ENCODE results near the gene OLIG3.

OLIG3 gene

DNA sequence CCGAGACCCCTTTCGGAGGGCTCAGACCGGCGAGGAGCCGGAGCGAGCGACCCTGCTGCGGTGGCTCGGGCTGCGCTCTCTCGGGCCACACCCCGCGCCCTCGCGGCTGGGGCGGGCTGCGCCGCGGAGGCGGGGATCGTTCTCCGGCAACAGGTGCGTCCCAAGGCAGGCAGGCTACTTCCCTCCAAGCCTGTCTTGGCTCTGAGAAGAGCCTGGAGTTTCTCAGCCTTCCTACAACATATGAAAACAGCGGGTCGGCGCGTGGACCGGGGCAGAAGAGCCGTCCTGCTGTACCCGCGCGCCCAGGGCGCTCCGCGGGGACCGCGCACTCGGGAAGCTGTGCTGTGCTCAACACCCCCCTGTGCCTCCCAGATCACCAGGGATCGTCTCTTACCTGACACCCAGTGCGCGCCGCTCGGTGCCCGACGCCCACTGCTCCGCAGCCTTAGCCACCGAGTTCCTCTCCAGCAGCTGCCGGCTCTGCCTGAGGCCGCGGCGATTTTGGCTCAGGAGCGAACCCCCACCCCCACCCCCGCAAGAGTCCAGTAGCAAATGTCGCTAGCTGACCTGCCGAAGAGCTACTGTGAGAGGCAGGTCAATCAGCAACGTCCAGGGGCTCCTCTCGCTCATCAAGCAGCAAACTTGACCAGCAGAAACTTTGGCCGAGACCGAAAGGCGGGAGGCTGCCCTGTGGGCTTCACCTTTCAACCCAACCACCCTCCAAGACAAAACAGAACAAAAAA lies 3.7 kb upstream of the OLIG3 start (continued):
- TF ChIP-seq ZBTB8A (tag by site-specific recombination; IDR thresholded peaks at IDR 0.05) (peak; percentile 61; the same call in 1 of the 2 replicates), KLF16 (tag by site-specific recombination; IDR thresholded peaks at IDR 0.05) (no peak), GFI1B (tag by site-specific recombination; IDR thresholded peaks at IDR 0.05) (no peak), ZNF544 (tag by site-specific recombination; IDR thresholded peaks at IDR 0.05) (no peak), ZNF777 (tag by site-specific recombination; IDR thresholded peaks at IDR 0.05; ENCODE audit: borderline replicate concordance) (peak; percentile 33; the same call in 1 of the 2 replicates), SCRT1 (tag by site-specific recombination; IDR thresholded peaks at IDR 0.05; ENCODE audit: borderline replicate concordance) (peak; percentile 80; the same call in 1 of the 2 replicates), ZNF776 (tag by site-specific recombination; IDR thresholded peaks at IDR 0.05; ENCODE audit: borderline replicate concordance) (no peak), ZSCAN16 (tag by site-specific recombination; IDR thresholded peaks at IDR 0.05) (no peak), ZIC2 (tag by site-specific recombination; IDR thresholded peaks at IDR 0.05) (peak; percentile 80), ZFHX2 (tag by site-specific recombination; conservative IDR thresholded peaks at IDR 0.05) (peak; percentile 65), ZNF274 (IDR thresholded peaks at IDR 0.05; ENCODE audit: low read length) (no peak), ZNF274 (tag by site-specific recombination; IDR thresholded peaks at IDR 0.05; ENCODE audit: borderline replicate concordance) (no peak), ZNF138 (tag by site-specific recombination; IDR thresholded peaks at IDR 0.05; ENCODE audit: borderline replicate concordance) (no peak), ZBTB17 (tag by site-specific recombination; IDR thresholded peaks at IDR 0.05) (peak; percentile 82; the same call in 1 of the 2 replicates), WT1 (tag by site-specific recombination; IDR thresholded peaks at IDR 0.05) (no peak), ZNF416 (tag by site-specific recombination; IDR thresholded peaks at IDR 0.05) (no peak), ZNF132 (tag by site-specific recombination; IDR thresholded peaks at IDR 0.05; ENCODE audit: borderline replicate concordance) (no peak), HOXC10 (CRISPR knock-in tag; IDR thresholded peaks at IDR 0.05) (0 out of 2 replicates have a peak, but pooled peaks have one; percentile 20), ZBTB20 (tag by site-specific recombination; IDR thresholded peaks at IDR 0.05) (no peak), ZNF423 (tag by site-specific recombination; IDR thresholded peaks at IDR 0.05) (no peak), ZBTB48 (tag by site-specific recombination; IDR thresholded peaks at IDR 0.05) (peak; percentile 83; the same call in 1 of the 2 replicates), ZNF600 (tag by site-specific recombination; IDR thresholded peaks at IDR 0.05) (0 out of 2 replicates have a peak, but pooled peaks have one; percentile 16), ZNF121 (tag by site-specific recombination; IDR thresholded peaks at IDR 0.05) (no peak), ZNF555 (tag by site-specific recombination; conservative IDR thresholded peaks at IDR 0.05) (no peak), ZXDB (tag by site-specific recombination; IDR thresholded peaks at IDR 0.05) (no peak), ZNF266 (tag by site-specific recombination; IDR thresholded peaks at IDR 0.05; ENCODE audit: low read depth) (no peak), GLI2 (tag by site-specific recombination; IDR thresholded peaks at IDR 0.05; ENCODE audit: borderline replicate concordance, low read depth) (no peak), ZNF335 (tag by site-specific recombination; conservative IDR thresholded peaks at IDR 0.05) (peak; percentile 32; the same call in 1 of the 2 replicates), ZNF114 (tag by site-specific recombination; IDR thresholded peaks at IDR 0.05) (no peak), TRIM28 (IDR thresholded peaks at IDR 0.05; ENCODE audit: borderline replicate concordance, low read length) (no peak)
- TF ChIP-seq, protein P1, sequence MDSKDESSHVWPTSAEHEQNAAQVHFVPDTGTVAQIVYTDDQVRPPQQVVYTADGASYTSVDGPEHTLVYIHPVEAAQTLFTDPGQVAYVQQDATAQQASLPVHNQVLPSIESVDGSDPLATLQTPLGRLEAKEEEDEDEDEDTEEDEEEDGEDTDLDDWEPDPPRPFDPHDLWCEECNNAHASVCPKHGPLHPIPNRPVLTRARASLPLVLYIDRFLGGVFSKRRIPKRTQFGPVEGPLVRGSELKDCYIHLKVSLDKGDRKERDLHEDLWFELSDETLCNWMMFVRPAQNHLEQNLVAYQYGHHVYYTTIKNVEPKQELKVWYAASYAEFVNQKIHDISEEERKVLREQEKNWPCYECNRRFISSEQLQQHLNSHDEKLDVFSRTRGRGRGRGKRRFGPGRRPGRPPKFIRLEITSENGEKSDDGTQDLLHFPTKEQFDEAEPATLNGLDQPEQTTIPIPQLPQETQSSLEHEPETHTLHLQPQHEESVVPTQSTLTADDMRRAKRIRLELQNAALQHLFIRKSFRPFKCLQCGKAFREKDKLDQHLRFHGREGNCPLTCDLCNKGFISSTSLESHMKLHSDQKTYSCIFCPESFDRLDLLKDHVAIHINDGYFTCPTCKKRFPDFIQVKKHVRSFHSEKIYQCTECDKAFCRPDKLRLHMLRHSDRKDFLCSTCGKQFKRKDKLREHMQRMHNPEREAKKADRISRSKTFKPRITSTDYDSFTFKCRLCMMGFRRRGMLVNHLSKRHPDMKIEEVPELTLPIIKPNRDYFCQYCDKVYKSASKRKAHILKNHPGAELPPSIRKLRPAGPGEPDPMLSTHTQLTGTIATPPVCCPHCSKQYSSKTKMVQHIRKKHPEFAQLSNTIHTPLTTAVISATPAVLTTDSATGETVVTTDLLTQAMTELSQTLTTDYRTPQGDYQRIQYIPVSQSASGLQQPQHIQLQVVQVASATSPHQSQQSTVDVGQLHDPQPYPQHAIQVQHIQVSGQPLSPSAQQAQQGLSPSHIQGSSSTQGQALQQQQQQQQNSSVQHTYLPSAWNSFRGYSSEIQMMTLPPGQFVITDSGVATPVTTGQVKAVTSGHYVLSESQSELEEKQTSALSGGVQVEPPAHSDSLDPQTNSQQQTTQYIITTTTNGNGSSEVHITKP (tag by site-specific recombination; IDR thresholded peaks at IDR 0.05): no peak
- TF ChIP-seq, protein P2, sequence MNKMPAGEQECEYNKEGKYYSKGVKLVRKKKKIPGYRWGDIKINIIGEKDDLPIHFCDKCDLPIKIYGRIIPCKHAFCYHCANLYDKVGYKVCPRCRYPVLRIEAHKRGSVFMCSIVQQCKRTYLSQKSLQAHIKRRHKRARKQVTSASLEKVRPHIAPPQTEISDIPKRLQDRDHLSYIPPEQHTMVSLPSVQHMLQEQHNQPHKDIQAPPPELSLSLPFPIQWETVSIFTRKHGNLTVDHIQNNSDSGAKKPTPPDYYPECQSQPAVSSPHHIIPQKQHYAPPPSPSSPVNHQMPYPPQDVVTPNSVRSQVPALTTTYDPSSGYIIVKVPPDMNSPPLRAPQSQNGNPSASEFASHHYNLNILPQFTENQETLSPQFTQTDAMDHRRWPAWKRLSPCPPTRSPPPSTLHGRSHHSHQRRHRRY (tag by site-specific recombination; IDR thresholded peaks at IDR 0.05): no peak
- TF ChIP-seq, protein P3, sequence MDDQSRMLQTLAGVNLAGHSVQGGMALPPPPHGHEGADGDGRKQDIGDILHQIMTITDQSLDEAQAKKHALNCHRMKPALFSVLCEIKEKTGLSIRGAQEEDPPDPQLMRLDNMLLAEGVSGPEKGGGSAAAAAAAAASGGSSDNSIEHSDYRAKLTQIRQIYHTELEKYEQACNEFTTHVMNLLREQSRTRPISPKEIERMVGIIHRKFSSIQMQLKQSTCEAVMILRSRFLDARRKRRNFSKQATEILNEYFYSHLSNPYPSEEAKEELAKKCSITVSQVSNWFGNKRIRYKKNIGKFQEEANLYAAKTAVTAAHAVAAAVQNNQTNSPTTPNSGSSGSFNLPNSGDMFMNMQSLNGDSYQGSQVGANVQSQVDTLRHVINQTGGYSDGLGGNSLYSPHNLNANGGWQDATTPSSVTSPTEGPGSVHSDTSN (CRISPR knock-in tag; IDR thresholded peaks at IDR 0.05): peak; percentile 86
- TF ChIP-seq, protein P4, sequence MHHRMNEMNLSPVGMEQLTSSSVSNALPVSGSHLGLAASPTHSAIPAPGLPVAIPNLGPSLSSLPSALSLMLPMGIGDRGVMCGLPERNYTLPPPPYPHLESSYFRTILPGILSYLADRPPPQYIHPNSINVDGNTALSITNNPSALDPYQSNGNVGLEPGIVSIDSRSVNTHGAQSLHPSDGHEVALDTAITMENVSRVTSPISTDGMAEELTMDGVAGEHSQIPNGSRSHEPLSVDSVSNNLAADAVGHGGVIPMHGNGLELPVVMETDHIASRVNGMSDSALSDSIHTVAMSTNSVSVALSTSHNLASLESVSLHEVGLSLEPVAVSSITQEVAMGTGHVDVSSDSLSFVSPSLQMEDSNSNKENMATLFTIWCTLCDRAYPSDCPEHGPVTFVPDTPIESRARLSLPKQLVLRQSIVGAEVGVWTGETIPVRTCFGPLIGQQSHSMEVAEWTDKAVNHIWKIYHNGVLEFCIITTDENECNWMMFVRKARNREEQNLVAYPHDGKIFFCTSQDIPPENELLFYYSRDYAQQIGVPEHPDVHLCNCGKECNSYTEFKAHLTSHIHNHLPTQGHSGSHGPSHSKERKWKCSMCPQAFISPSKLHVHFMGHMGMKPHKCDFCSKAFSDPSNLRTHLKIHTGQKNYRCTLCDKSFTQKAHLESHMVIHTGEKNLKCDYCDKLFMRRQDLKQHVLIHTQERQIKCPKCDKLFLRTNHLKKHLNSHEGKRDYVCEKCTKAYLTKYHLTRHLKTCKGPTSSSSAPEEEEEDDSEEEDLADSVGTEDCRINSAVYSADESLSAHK (tag by site-specific recombination; IDR thresholded peaks at IDR 0.05): no peak

Data from HEK293 (cell line).